Measurements from ENCODE around the gene C5. TPM values are rescaled to one million over a fixed set of nuclear protein-coding genes. Genes with fewer than 3 reads are reported as not detected.
"Not testable (repeated sequence)": the region's sequence is repeated elsewhere in the genome, so short reads cannot be mapped to it uniquely, and the experiment has no call there.

Gene C5
- 0.99 TPM for polyA plus RNA-seq (2012; ENCODE audit: low read depth, missing spikeins)

DNA sequence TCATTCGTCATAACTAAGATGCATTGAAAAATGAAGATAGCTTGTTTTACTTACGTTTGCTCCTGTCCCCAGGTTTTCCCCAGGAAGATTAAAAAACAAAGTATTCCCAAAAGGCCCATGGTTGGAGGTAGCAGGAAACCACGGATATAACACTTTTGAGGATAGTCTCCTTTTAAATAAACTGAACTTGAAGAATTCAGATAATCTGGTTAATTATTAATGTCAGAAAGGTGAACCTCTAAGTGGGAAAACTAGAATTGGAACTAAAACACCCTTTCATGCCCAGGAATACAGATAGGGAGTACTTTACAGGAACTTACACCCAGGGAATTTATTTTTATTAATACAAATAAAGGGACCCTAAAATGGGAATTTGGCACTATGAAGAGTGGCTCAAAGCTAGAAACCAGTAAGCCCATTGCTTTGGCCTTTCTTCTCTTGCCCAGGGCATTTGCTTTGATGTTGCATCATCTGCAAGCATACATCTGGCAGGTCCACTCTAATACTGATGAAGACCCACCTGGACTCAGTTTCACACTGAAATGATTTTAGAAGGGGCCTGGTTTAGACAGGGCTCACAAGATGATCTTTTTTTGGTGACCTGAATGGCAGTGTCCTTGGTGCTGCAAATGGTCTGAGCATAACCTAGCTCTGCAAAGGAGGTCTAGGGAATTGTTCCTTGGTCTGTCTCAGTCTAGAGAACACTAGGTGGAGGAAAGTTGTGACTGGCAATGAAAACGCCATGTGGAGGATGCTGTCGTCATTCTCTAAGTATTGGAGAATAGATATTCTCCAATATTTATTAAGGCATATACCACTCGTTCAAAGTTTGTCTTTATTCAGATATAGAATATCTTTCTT, at the start of gene C5:
TSS of gene C5 (minus strand) at position 148 of the 861 bp plus-strand sequence. CDS start at position 119, 29 bp downstream.
- DNase-seq (ENCODE audit: insufficient read length, low spot score): no peak
- FAIRE-seq: no peak
- TF ChIP-seq POLR2A (IDR thresholded peaks at IDR 0.05; ENCODE audit: low read depth, low read length) (no peak), PAX5 (IDR thresholded peaks at IDR 0.05; ENCODE audit: insufficient read depth, low read length, severe bottlenecking) (no peak)

GRCh38 chr9:121098567-121099198, 48.6 kb upstream of the C5 start:
- DNase-seq (ENCODE audit: insufficient read length, low spot score) (no peak), FAIRE-seq (no peak)
- TF ChIP-seq POU2F2 (IDR thresholded peaks at IDR 0.05; ENCODE audit: low read depth, low read length) (no peak), SPI1 (IDR thresholded peaks at IDR 0.05; ENCODE audit: low read depth, low read length) (peak; percentile 83), POLR2A (IDR thresholded peaks at IDR 0.05; ENCODE audit: low read depth, low read length) (no peak), PAX5 (IDR thresholded peaks at IDR 0.05; ENCODE audit: insufficient read depth, low read length, severe bottlenecking) (no peak), TAF1 (IDR thresholded peaks at IDR 0.05; ENCODE audit: low read depth, low read length) (no peak), POLR2AphosphoS5 (IDR thresholded peaks at IDR 0.05; ENCODE audit: low read depth, low read length) (no peak)

DNA sequence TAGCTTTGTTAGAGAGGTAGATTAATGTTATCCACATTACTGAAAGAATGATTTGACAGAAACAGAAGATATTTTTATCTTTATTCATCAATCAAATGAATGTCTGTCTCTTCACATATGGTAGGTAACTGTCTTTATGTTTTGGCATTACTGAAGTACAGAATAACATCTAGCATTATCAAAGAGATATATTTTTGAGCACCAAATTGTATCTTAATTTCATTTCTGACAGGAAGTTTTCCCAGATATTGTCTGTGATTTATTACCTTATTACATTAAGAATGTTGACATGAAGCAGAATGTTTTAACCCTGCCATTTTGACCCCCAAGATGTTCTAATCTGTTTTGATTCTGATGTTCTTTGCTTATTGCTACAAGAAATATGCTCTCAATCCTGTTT, 45.0 kb upstream of the C5 start:
- FAIRE-seq (no peak), DNase-seq (ENCODE audit: insufficient read length, low spot score) (no peak)
- no peak for TF ChIP-seq POLR2AphosphoS5 (IDR thresholded peaks at IDR 0.05; ENCODE audit: low read depth, low read length)
- TF ChIP-seq POU2F2 (IDR thresholded peaks at IDR 0.05; ENCODE audit: low read depth, low read length): no peak
- TF ChIP-seq TAF1 (IDR thresholded peaks at IDR 0.05; ENCODE audit: low read depth, low read length): no peak

GRCh38 chr9:121090743-121091142, 40.7 kb upstream of the C5 start:
- not testable (repeated sequence) for FAIRE-seq; DNase-seq (ENCODE audit: insufficient read length, low spot score)

- TF ChIP-seq PAX5 (IDR thresholded peaks at IDR 0.05; ENCODE audit: insufficient read depth, low read length, severe bottlenecking) (no peak), POU2F2 (IDR thresholded peaks at IDR 0.05; ENCODE audit: low read depth, low read length) (no peak), TAF1 (IDR thresholded peaks at IDR 0.05; ENCODE audit: low read depth, low read length) (no peak), POLR2AphosphoS5 (IDR thresholded peaks at IDR 0.05; ENCODE audit: low read depth, low read length) (no peak), POLR2A (IDR thresholded peaks at IDR 0.05; ENCODE audit: low read depth, low read length) (no peak), SPI1 (IDR thresholded peaks at IDR 0.05; ENCODE audit: low read depth, low read length) (0 out of 2 replicates have a peak, but pooled peaks have one; percentile 4)
- DNase-seq (ENCODE audit: insufficient read length, low spot score) (no peak), FAIRE-seq (no peak)
Observed at GRCh38 chr9:121088576-121088975, 38.5 kb upstream of the C5 start.

DNA sequence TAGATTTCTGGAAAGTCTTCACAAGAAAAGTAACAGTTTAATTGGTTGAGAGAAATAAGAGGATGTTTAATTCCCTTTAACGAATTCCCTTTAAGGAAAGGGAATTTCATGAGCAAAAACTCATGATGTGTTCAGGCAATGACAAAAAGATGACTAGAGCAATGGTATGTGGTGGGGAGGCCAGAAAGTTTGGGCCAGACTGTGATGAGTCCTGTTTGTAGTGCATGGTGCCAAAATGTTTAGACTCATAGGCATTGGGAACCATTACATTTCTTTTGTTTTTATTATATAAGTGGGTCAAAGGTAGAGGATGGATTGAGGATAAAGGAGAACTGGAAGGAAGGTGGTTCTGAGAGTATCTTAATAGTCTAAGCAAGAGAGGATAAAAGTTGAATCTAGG, 35.6 kb upstream of the C5 start:
- FAIRE-seq (no peak), DNase-seq (ENCODE audit: insufficient read length, low spot score) (no peak)
- TF ChIP-seq POLR2AphosphoS5 (IDR thresholded peaks at IDR 0.05; ENCODE audit: low read depth, low read length) (no peak), TAF1 (IDR thresholded peaks at IDR 0.05; ENCODE audit: low read depth, low read length) (no peak), SPI1 (IDR thresholded peaks at IDR 0.05; ENCODE audit: low read depth, low read length) (no peak), PAX5 (IDR thresholded peaks at IDR 0.05; ENCODE audit: insufficient read depth, low read length, severe bottlenecking) (no peak), POU2F2 (IDR thresholded peaks at IDR 0.05; ENCODE audit: low read depth, low read length) (no peak), POLR2A (IDR thresholded peaks at IDR 0.05; ENCODE audit: low read depth, low read length) (no peak)

GRCh38 chr9:121082075-121082474, 32.0 kb upstream of the C5 start:
- peak; percentile 65 for TF ChIP-seq SPI1 (IDR thresholded peaks at IDR 0.05; ENCODE audit: low read depth, low read length)
- TF ChIP-seq POLR2AphosphoS5 (IDR thresholded peaks at IDR 0.05; ENCODE audit: low read depth, low read length): no peak
- no peak for TF ChIP-seq POLR2A (IDR thresholded peaks at IDR 0.05; ENCODE audit: low read depth, low read length)
- FAIRE-seq (peak; percentile 60), DNase-seq (ENCODE audit: insufficient read length, low spot score) (no peak)

GRCh38 chr9:121075251-121076036, 25.4 kb upstream of the C5 start:
- no peak for DNase-seq (ENCODE audit: insufficient read length, low spot score)
- peak; percentile 67 for FAIRE-seq
- TF ChIP-seq SPI1 (IDR thresholded peaks at IDR 0.05; ENCODE audit: low read depth, low read length) (peak; percentile 36; the same call in 1 of the 2 replicates), TAF1 (IDR thresholded peaks at IDR 0.05; ENCODE audit: low read depth, low read length) (no peak)

DNA sequence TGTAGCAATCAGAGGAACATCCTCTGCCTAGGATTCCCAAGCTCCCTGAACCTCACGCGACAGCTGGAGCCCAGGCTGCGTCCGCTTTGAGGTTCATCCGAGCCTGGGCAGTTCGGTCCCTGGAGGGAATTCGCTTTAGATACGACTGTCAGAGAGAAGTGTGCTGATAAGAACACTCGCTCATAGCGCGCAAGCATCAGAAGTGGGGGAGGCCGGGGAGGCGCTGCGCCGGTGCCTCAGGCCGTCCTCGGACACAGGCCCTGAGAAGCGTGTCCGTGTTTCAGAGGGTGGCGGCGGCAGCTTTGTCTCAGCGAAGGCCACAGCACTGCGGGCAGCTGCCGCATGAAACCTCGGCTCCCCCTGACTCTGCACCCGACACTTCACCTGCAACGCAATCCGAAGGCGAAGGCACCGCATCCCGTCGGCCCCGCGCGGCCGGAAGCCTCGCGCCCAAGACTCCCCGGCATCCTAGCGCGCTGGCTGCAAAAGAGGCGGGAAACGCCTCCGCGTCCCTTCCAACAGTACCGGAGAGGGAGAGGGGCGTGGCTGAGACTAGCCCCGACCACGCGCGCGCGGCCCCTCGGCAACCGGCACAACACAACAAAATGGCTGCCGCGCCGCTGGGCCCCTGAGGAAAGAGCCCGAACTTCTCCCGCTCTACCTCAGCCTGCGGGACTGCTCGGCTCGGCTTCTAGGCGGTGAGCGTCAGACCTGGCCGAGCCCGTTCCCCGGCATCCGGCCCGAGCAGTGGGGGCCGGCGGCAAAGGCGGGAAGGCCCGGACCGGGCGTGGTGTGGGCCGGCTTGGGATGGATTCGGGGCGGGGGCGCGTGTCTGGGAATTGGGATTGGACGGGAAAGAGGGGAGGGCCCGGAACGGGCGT, 24.5 kb upstream of the C5 start, which contains the start of gene CNTRL:
TSS of gene CNTRL (plus strand) at position 586 of the 881 bp plus-strand sequence. CDS start 13,372 bp downstream, outside the sequence.
- TF ChIP-seq PAX5 (IDR thresholded peaks at IDR 0.05; ENCODE audit: insufficient read depth, low read length, severe bottlenecking) (no peak), SPI1 (IDR thresholded peaks at IDR 0.05; ENCODE audit: low read depth, low read length) (no peak), POU2F2 (IDR thresholded peaks at IDR 0.05; ENCODE audit: low read depth, low read length) (peak; percentile 66; the same call in 1 of the 2 replicates), POLR2AphosphoS5 (IDR thresholded peaks at IDR 0.05; ENCODE audit: low read depth, low read length) (peak; percentile 86), TAF1 (IDR thresholded peaks at IDR 0.05; ENCODE audit: low read depth, low read length) (0 out of 2 replicates have a peak, but pooled peaks have one; percentile 50), POLR2A (IDR thresholded peaks at IDR 0.05; ENCODE audit: low read depth, low read length) (peak; percentile 82)
- peak; percentile 62 for DNase-seq (ENCODE audit: insufficient read length, low spot score)
- peak; percentile 92 for FAIRE-seq
